Kidney (tissue), 14 donors: ENCODE data around the gene CMTM4. TPM values are rescaled to one million over a fixed set of nuclear protein-coding genes. Genes with fewer than 3 reads are reported as not detected.

Experiments used
- DNase-seq, 5 donors: peaks; one replicate each; pipeline ENCODE4 v3.0.0-alpha.2; 2013 to 2020
- FAIRE-seq: peaks from 2 replicates; lab custom pipeline; 2012; peaks lifted over from hg19 to GRCh38; lab: Jason Lieb, UNC
- H3K27ac ChIP-seq, 2 donors: one replicate each; pipeline ENCODE4 v1.7.0; 2013; ENCODE audit warnings: low read depth in 2 of 2, low read length in 2 of 2, inconsistent platforms in 1 of 2
- H3K27me3 ChIP-seq: one replicate; pipeline ENCODE4 v1.7.1; 2013; ENCODE audit warnings: low read length, inconsistent platforms; ENCODE audit not compliant: control insufficient read depth, insufficient read depth
- H3K36me3 ChIP-seq, 3 donors: one replicate each; pipeline versions ENCODE4 v1.7.0 to v1.7.1; 2013; ENCODE audit warnings: low read length in 3 of 3, control low read depth in 1 of 3, inconsistent platforms in 1 of 3; ENCODE audit not compliant: insufficient read depth in 3 of 3, control insufficient read depth in 2 of 3
- H3K4me1 ChIP-seq, 3 donors: one replicate each; pipeline versions ENCODE4 v1.7.0 to v1.7.1; 2013; ENCODE audit warnings: low read length in 3 of 3, inconsistent platforms in 1 of 3, low read depth in 1 of 3; ENCODE audit not compliant: control insufficient read depth in 2 of 3, insufficient read depth in 2 of 3
- H3K4me3 ChIP-seq, 3 donors: one replicate each; pipeline versions ENCODE4 v1.7.0 to v1.8.1; 2013; ENCODE audit warnings: low read length in 3 of 3, control low read depth in 1 of 3, inconsistent platforms in 1 of 3
- H3K9ac ChIP-seq, 3 donors: one replicate each; pipeline versions ENCODE4 v1.7.0 to v1.7.1; 2013; ENCODE audit warnings: low read length in 3 of 3, control low read depth in 1 of 3, inconsistent platforms in 1 of 3
- H3K9me3 ChIP-seq, 3 donors: one replicate each; pipeline versions ENCODE4 v1.7.0 to v1.7.1; 2013; ENCODE audit warnings: low read length in 3 of 3, control low read depth in 1 of 3, inconsistent platforms in 1 of 3; ENCODE audit not compliant: control insufficient read depth in 2 of 3, insufficient read depth in 1 of 3
- intact Hi-C: fragments of 100-400 bp; cut with DNase I; formaldehyde crosslinking; loops from one replicate; pipeline ENCODE4 v1.11.1; 2022
- polyA plus RNA-seq: library from polyadenylated mRNA; stranded (reverse); fragments of 350-450 nt; fragmentation: Illumina TruSeq; extraction: RNeasy Lipid Tissue Mini Kit (QIAGEN cat#74804); gene quantifications from one replicate; pipeline ENCODE4 v1.2.3, GENCODE V29; 2014; ENCODE audit warnings: low read depth, low replicate concordance; ENCODE audit not compliant: insufficient read depth
- total RNA-seq: library from RNA; stranded (reverse); fragmentation: NEBNext Ultra II Directional; extraction: Animal tissue kit (Norgen Biotek cat#: 25700); gene quantifications from one replicate; pipeline ENCODE4 v1.2.1, GENCODE V29; 2021
- TF ChIP-seq, protein P1 (sequence below): IDR thresholded peaks from 3 replicates; pipeline ENCODE4 v1.5.1; 2012; ENCODE audit warnings: mild to moderate bottlenecking, moderate library complexity, borderline replicate concordance; ENCODE audit not compliant: insufficient read depth; ENCODE audit errors: extremely low read depth
- donor health status: control.
- donor health status: control.
- donor health status: control.
- donor health status: control.
- donor health status: control.
- donor health status: DM: yes; HTN: yes; CAD: no.
- donor health status: Normal renal cell carcinoma (clear cell type).

CMTM4 gene
- total and polyA plus RNA-seq, 2 donors from 2014 or later = 43.2 to 82.2 TPM

DNA sequence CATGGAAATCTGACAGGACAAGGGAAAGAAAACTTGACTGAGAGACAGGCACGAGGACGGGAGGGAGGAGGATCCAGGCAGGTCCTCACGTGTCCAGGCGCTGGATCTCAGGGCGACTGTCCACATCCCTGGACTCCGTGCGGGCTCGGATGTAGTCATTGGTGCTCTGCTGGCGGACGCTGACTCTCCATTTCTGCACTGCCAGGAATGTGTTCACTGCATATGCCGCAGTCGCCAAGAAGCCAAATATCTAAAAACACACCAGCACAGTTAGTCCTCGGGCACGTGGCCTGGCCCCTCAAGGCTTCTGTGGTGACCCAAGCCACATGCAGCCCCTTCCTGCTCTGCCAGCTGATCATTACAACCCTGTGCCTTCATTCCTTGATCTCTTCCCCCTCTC is 74.6 kb downstream of the CMTM4 start:
- H3K27ac ChIP-seq = no peak overlapping the region

DNA sequence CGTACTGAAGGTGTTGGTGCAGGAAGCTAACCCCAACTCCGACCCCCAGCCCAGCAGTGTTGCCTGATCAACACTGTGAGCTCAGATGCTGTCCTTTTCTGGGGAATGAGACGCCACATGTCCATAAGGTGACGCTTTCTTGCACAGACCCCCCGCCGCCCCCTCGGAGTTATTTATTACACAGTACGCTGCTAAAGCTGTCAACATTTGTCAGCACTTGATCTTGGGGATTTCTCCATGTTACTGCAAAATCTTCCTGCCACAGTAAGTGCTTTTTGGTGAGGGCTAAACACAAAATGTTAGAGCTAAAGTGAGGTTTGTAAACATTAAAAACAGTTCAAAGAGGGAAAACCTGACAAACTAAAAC is 76.1 kb downstream of the CMTM4 start:
- Histone ChIP-seq H3K4me1 (no peaks in the 10 kb centered on the region), H3K27ac (no peak overlapping the region), H3K36me3 (peaks cover 0 to 30% (median 15%) of the 10 kb centered on the region in 3 donors), H3K9me3 (no peaks in the 10 kb centered on the region), H3K27me3 (no peaks in the 10 kb centered on the region), H3K4me3 (no peak overlapping the region), H3K9ac (no peak overlapping the region)
- peak in 3 of 5 donors; percentile 33 to 47 (median 37) for DNase-seq
- FAIRE-seq = no peak
- intact Hi-C loops = no loop called here
- TF ChIP-seq, protein P1, sequence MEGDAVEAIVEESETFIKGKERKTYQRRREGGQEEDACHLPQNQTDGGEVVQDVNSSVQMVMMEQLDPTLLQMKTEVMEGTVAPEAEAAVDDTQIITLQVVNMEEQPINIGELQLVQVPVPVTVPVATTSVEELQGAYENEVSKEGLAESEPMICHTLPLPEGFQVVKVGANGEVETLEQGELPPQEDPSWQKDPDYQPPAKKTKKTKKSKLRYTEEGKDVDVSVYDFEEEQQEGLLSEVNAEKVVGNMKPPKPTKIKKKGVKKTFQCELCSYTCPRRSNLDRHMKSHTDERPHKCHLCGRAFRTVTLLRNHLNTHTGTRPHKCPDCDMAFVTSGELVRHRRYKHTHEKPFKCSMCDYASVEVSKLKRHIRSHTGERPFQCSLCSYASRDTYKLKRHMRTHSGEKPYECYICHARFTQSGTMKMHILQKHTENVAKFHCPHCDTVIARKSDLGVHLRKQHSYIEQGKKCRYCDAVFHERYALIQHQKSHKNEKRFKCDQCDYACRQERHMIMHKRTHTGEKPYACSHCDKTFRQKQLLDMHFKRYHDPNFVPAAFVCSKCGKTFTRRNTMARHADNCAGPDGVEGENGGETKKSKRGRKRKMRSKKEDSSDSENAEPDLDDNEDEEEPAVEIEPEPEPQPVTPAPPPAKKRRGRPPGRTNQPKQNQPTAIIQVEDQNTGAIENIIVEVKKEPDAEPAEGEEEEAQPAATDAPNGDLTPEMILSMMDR = no peak

More for the DNA sequence above, 74.6 kb downstream of the CMTM4 start:
- no peak overlapping the region for H3K4me3 ChIP-seq
- no peaks in the 10 kb centered on the region for H3K4me1 ChIP-seq
- TF ChIP-seq, protein P1 = no peak
- H3K36me3 ChIP-seq = peaks cover 0 to 30% (median 11%) of the 10 kb centered on the region in 3 donors
- intact Hi-C loops = no loop called here
- FAIRE-seq (no peak), DNase-seq (peak in 1 of 5 donors; percentile 39)
- no peak overlapping the region for H3K9ac ChIP-seq
- H3K27me3 ChIP-seq = no peaks in the 10 kb centered on the region
- no peaks in the 10 kb centered on the region for H3K9me3 ChIP-seq

DNA sequence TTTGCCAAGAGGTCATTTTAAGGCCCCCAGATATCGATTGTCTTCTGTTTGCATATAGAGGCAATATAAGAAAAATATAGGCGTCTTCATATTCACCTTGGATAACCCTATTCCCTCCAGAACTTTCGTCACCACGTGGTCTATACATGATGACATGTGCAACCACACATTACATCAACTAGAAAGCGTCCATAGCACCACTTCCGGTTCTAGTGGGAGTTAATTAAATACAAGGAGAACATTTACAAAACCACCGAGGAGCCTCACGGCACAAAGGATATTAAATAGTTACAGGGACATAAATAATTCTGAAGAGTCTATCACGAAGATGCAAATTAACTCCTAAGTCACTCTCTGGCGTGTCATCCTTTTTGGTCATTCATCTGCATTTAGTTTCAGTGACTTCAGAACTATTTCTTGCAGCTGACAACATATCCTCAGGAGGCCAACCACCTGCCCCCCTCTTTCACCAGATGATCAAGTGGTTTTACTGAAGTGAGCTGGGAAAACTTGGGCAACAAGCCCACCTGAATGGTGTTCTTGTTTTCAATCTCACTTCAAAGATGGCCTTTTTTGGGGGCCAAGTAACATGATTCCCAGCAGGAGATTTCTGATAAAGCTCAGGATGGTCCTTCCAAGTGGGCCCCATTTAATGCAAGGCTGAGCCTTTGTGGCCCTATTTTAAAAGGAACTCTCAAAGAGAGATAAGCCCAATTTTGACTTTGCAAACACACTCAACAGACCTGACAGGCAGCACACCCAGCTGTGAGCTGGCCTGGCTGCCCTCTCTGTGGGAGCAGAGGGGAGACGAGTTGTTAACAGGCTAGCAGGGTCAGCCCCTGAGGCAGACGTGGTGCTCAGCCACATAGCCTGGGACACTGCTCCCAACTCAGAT is 76.8 kb downstream of the CMTM4 start:
- no peak overlapping the region for H3K9ac ChIP-seq
- intact Hi-C loops = no loop called here
- H3K36me3 ChIP-seq = peaks cover 0 to 33% (median 15%) of the 10 kb centered on the region in 3 donors
- H3K27me3 ChIP-seq = no peaks in the 10 kb centered on the region
- DNase-seq (peak in 3 of 5 donors; percentile 38 to 67 (median 39)), FAIRE-seq (no peak)
- no peaks in the 10 kb centered on the region for H3K9me3 ChIP-seq
- H3K27ac ChIP-seq = no peak overlapping the region
- H3K4me1 ChIP-seq = no peaks in the 10 kb centered on the region
- TF ChIP-seq, protein P1 = no peak
- no peak overlapping the region for H3K4me3 ChIP-seq
